ENCODE data around the gene SPSB1.

The SPSB1 gene

GRCh38 chr1:9257851-9258250, 34.8 kb upstream of the SPSB1 start:
- no peaks in the 10 kb centered on the region for H3K4me1 ChIP-seq (ENCODE audit: low read depth, poor library complexity, severe bottlenecking)
- no peak for TF ChIP-seq CTCF (conservative IDR thresholded peaks at IDR 0.05; ENCODE audit: low read depth, low read length)
- H3K27ac ChIP-seq = no peak overlapping the region
- no peak overlapping the region for H3K4me2 ChIP-seq
- no peaks in the 10 kb centered on the region for H3K27me3 ChIP-seq (ENCODE audit: insufficient read depth, low read depth)
- H2AFZ ChIP-seq (ENCODE audit: low read depth) = no peak overlapping the region
- no peaks in the 10 kb centered on the region for H3K36me3 ChIP-seq (ENCODE audit: insufficient read depth)
- no peak overlapping the region for H3K4me3 ChIP-seq (IDR thresholded peaks at IDR 0.05; ENCODE audit: insufficient read depth, low read depth, low read length)
- no peak overlapping the region for H3K9ac ChIP-seq
- 0 out of 2 replicates have a peak, but pooled peaks cover 10% of the 10 kb centered on the region for H3K79me2 ChIP-seq (ENCODE audit: insufficient read depth, low read depth)
- no peaks in the 10 kb centered on the region for H4K20me1 ChIP-seq (ENCODE audit: insufficient read depth)

DNA sequence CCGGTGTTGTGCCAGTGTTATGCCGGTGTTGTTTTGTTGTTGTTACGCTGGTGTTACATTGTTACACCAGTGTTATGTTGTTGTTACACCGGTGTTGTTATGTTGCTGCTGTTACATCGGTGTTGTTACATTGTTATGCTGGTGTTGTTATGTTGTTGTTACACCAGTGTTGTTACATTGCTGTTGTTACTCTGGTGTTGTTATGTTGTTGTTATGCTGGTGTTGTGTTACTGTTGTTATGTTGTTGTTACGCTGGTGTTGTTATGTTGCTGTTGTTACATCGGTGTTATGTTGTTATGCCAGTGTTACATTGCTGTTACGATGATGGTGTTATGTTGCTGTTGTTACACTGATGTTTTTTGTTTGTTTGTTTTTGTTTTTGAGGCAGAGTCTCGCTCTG, 34.1 kb upstream of the SPSB1 start:
- H3K9ac ChIP-seq = no peak overlapping the region
- no peaks in the 10 kb centered on the region for H3K27me3 ChIP-seq (ENCODE audit: insufficient read depth, low read depth)
- 0 out of 2 replicates have a peak, but pooled peaks cover 10% of the 10 kb centered on the region for H3K79me2 ChIP-seq (ENCODE audit: insufficient read depth, low read depth)
- H4K20me1 ChIP-seq (ENCODE audit: insufficient read depth) = no peaks in the 10 kb centered on the region
- H3K4me1 ChIP-seq (ENCODE audit: low read depth, poor library complexity, severe bottlenecking) = no peaks in the 10 kb centered on the region
- no peak overlapping the region for H3K4me3 ChIP-seq (IDR thresholded peaks at IDR 0.05; ENCODE audit: insufficient read depth, low read depth, low read length)
- H2AFZ ChIP-seq (ENCODE audit: low read depth) = no peak overlapping the region
- H3K27ac ChIP-seq = no peak overlapping the region
- no peak for TF ChIP-seq CTCF (conservative IDR thresholded peaks at IDR 0.05; ENCODE audit: low read depth, low read length)
- no peak overlapping the region for H3K4me2 ChIP-seq
- H3K36me3 ChIP-seq (ENCODE audit: insufficient read depth) = no peaks in the 10 kb centered on the region

DNA sequence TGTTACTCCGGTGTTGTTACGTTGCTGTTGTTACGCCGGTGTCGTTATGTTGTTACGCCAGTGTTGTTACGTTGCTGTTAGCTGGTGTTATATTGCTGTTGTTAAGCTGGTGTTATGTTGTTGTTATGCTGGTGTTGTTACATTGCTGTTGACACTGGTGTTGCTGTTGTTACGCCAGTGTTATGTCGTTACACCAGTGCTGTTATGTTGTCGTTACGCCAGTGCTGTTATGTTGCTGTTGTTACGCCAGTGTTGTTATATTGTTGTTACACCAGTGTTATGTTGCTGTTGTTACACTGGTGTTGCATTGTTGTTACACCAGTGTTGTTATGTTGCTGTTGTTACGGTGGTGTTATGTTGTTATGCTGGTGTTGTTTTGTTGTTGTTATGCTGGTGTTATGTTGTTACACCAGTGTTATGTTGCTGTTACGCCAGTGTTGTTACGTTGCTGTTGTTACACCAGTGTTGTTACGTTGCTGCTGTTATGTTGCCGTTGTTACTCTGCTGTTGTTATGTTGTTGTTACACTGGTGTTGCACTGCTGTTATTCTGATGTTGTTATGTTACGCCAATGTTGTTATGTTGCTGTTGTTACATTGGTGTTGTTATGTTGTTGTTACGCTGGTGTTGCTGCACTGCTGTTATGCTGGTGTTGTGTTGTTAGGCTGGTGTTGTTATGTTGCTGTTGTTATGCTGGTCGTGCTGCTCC, 32.5 kb upstream of the SPSB1 start:
- no peak overlapping the region for H3K9ac ChIP-seq
- H2AFZ ChIP-seq (ENCODE audit: low read depth) = no peak overlapping the region
- no peak overlapping the region; the same call in 1 of the 2 replicates for H3K27ac ChIP-seq
- no peak overlapping the region for H3K4me2 ChIP-seq
- H3K4me1 ChIP-seq (ENCODE audit: low read depth, poor library complexity, severe bottlenecking) = no peaks in the 10 kb centered on the region
- H3K36me3 ChIP-seq (ENCODE audit: insufficient read depth) = no peaks in the 10 kb centered on the region
- H3K79me2 ChIP-seq (ENCODE audit: insufficient read depth, low read depth) = 0 out of 2 replicates have a peak, but pooled peaks cover 10% of the 10 kb centered on the region
- no peaks in the 10 kb centered on the region for H4K20me1 ChIP-seq (ENCODE audit: insufficient read depth)
- no peaks in the 10 kb centered on the region for H3K27me3 ChIP-seq (ENCODE audit: insufficient read depth, low read depth)
- no peak overlapping the region for H3K4me3 ChIP-seq (IDR thresholded peaks at IDR 0.05; ENCODE audit: insufficient read depth, low read depth, low read length)
- TF ChIP-seq CTCF (conservative IDR thresholded peaks at IDR 0.05; ENCODE audit: low read depth, low read length) = no peak

DNA sequence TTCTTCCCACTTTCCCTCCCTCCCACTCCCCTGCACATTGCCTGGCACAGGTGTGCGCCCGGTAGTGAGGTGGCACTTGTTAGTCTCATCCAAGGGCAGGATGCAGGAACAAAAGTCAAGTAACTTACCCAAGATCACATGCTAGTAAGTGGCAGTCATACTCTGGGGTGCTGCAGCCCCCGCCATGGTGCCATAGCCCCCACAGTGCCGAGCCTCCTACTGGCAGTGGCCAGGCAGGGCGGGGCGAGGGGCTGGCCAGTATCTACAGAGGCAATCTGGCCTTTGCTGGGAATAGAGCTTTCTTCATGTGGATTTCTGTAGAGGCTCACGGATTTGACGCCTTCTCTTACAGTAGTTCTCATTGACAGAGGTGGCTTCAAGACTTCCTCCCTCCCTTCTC, 31.2 kb upstream of the SPSB1 start:
- Histone ChIP-seq H3K79me2 (ENCODE audit: insufficient read depth, low read depth) (0 out of 2 replicates have a peak, but pooled peaks cover 10% of the 10 kb centered on the region), H3K27ac (no peak overlapping the region), H3K4me3 (IDR thresholded peaks at IDR 0.05; ENCODE audit: insufficient read depth, low read depth, low read length) (no peak overlapping the region), H3K4me2 (no peak overlapping the region), H3K36me3 (ENCODE audit: insufficient read depth) (no peaks in the 10 kb centered on the region), H2AFZ (ENCODE audit: low read depth) (no peak overlapping the region), H3K27me3 (ENCODE audit: insufficient read depth, low read depth) (no peaks in the 10 kb centered on the region), H3K9ac (no peak overlapping the region), H3K4me1 (ENCODE audit: low read depth, poor library complexity, severe bottlenecking) (peaks cover 4% of the 10 kb centered on the region), H4K20me1 (ENCODE audit: insufficient read depth) (no peaks in the 10 kb centered on the region)
- TF ChIP-seq CTCF (conservative IDR thresholded peaks at IDR 0.05; ENCODE audit: low read depth, low read length) = no peak

All from KMS-11 (cell line).